ENCODE data around the gene TRIM46.
"Not testable (repeated sequence)": the region's sequence is repeated elsewhere in the genome, so short reads cannot be mapped to it uniquely, and the experiment has no call there.

TRIM46 gene

DNA sequence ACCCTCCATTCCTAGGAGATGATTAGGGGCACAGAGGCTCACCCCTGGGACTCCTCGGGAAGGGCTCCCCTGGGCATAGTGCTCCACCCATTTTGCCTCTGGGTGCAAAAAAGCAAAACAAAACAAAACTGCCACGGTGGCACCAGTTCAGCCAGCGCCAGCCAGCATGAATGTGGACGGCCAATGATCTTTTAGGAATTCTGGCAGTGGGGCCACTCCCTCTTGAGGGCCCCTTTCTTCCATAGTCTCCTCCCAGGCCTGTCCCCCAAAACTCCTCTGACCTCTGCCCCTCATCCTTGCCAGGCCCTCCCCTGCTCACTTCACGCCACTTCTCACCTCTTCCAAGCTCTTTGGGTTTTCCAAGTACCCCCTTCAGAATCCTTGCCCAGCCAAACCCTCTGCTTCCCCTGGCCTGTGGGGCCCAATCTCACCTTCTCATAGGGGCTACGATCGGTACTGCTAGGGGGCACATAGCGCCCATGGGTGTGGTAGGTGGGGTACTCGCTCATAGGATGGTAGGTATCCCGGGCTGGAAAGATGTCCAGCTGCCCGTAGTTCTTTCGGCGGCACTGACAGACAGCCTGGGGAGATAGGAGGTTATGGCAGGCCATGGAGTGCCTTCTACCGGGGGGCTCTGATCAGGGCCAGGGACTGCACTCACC lies 13.3 kb downstream of the TRIM46 start:
- no peak for DNase-seq (ENCODE audit: low spot score)

DNA sequence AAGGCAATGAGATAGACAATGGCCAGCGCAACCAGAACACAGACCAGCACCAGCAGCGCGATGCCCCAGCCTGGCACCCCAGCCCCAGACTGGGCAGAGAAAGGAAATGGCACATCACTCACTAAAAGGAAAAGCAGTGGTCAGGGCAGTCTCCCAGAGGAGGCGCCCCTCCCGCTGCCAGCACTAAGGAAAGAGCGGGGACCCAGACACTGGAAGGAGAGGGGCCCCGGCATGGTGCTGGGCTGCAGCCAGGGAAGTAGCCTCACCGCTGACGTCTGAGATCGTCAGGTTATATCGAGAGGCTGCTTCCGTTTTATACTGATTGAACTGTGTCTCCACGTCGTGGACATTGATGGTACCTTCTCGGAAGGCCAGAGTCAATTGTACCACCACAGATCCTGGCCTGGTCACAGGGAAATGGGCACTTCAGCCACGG lies 13.8 kb downstream of the TRIM46 start:
- no peak for DNase-seq (ENCODE audit: low spot score)

DNA sequence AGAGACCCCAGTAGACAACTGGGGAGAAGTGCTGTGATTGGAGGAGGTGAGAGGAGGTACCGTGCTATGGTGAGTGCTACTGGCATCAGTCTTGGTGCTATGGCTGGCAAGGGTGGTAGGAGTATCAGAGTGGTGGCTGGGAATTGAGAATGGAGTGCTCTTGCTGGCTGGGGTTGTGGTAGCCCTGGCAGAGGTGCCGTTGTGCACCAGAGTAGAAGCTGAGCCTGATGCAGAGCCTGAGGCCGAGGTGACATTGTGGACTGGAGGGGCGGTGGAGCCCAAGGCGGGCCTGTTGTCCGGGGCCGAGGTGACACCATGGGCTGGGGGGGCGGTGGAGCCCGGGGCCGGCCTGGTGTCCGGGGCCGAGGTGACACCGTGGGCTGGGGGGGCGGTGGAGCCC lies 14.6 kb downstream of the TRIM46 start:
- DNase-seq (ENCODE audit: low spot score) = no peak

DNA sequence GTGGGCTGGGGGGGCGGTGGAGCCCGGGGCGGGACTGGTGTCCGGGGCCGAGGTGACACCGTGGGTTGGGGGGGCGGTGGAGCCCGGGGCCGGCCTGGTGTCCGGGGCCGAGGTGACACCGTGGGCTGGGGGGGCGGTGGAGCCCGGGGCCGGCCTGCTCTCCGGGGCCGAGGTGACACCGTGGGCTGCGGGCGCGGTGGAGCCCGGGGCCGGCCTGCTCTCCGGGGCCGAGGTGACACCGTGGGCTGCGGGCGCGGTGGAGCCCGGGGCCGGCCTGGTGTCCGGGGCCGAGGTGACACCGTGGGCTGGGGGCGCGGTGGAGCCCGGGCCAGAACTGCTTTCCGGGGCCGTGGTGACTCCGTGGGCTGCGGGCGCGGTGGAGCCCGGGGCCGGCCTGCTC lies 16.3 kb downstream of the TRIM46 start:
- not testable (repeated sequence) for DNase-seq (ENCODE audit: low spot score)

DNA sequence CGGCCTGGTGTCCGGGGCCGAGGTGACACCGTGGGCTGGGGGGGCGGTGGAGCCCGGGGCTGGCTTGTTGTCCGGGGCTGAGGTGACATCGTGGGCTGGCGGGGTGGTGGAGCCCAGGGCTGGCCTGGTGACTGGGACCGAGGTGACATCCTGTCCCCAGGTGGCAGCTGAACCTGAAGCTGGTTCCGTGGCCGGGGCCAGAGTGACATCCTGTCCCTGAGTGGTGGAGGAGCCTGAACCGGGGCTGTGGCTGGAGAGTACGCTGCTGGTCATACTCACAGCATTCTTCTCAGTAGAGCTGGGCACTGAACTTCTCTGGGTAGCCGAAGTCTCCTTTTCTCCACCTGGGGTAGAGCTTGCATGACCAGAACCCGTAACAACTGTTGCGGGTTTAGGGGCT lies 18.3 kb downstream of the TRIM46 start:
- no peak for DNase-seq (ENCODE audit: low spot score)

GRCh38 chr1:155192346-155193274 lies 19.0 kb downstream of the TRIM46 start:
- no peak for DNase-seq (ENCODE audit: low spot score)

- DNase-seq (ENCODE audit: low spot score) = peak; percentile 78
Measured at GRCh38 chr1:155193275-155193990, 19.8 kb downstream of the TRIM46 start.

GRCh38 chr1:155193991-155194240 lies 20.3 kb downstream of the TRIM46 start:
- not testable (repeated sequence) for DNase-seq (ENCODE audit: low spot score)

- DNase-seq (ENCODE audit: low spot score) = no peak
Measured at GRCh38 chr1:155195201-155196102, 21.8 kb downstream of the TRIM46 start.

- DNase-seq (ENCODE audit: low spot score) = no peak
Measured at GRCh38 chr1:155196103-155196892, 22.6 kb downstream of the TRIM46 start.

DNA sequence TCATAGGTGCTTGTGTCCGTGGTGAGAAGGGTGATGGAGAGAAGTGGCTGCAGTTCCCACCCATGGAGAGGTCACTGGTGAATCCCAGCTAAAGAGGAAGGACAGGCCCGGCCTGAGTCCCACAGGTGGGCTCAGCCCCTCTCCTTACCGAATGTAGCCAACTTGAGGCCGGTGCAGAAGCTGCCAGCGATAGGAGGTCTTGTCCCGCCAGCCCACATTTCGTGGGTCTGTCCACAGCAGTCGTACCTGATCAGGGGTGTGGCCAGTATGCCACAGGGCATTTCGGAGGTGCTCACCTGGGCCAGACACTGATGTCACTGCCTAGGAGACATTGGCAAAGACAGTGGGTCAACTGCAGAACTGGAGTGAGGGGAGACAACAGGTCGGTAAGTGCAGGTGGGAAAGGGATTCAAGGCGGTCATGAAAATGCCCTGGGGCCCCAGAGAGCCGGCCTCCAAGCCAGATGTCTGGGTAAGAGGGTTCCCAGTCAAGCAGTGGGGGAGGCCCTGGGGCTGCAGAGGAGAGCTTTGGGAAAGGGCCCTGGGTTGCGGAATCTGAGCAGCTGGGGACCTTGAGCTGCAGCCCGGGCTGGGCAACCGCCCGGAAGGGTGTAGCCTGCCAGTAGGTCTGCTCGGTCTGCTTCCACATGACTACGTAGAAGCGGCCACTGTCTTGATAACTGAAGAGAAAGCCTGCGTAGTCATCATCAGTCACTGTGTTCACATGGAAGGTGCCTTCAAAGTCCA lies 23.4 kb downstream of the TRIM46 start:
- DNase-seq (ENCODE audit: low spot score) = no peak

DNA sequence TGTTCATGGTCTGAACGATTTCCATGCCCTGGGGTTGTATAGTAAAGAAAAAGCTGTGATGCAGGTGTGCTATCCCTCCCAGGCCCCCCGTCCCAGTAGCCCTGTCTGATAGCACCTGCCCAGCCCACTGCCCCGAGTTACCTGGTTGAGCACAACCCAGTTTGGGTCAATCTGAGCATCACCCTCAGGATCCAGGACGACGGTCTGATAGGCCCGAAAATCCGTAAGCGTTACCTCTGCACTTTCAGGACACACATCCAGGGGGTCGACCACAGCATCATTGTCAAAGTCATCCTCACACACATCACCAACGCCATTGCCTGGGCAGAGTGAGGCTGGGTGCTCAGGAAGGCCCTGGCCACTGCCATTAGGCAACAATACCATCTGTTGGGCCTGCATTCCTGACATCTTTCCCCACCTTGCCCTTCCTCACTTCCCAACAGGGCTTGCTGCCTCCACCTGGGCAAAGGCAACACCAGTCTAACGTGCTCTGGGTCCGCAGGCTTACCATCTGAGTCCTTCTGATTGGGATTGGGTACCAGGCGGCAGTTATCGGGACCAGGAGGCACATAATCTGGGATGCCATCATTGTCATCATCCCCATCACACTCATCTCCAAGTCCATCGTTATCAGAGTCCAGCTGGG lies 24.4 kb downstream of the TRIM46 start:
- DNase-seq (ENCODE audit: low spot score) = no peak

GRCh38 chr1:155198547-155198906 lies 24.9 kb downstream of the TRIM46 start:
- no peak for DNase-seq (ENCODE audit: low spot score)

DNA sequence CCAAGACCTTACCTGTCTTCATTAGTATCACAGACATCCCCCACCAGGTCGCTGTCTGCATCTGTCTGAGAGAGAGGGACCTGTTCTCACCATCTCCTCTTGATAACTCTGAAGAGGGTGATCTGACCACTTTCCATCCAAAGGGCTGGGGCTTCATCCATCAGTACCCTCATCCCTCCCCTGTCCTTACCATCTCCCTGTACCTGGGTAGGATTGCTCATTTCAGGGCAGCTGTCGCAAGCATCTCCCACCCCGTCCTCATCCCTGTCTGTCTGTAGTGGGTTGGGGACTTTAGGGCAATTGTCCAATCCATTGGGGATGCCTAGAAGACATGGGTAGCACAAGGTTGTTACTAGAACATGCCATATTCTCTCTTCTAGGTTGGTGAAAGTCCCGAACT lies 26.1 kb downstream of the TRIM46 start:
- no peak for DNase-seq (ENCODE audit: low spot score)

DNA sequence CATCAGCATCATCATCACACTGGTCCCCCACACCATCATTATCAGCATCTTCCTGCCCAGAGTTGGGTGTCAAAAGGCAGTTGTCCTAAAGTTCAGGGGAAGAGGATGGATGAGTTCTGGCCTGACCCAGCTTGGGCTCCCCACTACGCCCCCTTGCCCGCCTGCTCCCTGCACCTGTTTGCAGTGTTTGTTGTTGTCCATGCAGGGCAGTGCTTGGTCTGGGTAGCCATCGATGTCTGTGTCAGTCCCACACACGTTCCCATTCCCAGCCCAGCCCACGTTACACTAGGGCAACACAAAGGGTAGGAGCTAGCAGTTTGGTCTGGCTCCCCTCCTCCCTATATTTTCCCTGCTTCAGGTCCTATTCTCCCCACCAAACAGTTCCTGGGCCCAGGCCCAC lies 27.3 kb downstream of the TRIM46 start:
- no peak for DNase-seq (ENCODE audit: low spot score)

DNA sequence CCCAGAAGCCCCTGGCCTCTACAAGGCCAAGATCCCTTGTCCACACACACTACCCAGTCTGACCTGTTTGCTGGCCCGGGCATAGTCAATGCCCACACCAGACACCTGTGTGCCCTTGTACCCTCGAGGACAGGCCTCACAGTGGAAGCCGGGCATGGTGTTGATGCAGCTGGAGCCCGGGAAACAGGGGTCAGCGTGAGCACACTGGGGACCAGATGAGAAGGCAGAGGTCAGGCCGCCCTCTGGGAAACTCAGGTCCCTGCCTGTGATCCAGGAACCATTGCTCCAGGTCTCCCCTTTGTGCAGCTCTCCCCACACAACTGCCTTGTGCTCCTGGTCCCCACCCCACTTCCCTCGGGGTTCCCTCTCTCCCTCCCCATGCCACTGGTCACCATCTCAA lies 28.5 kb downstream of the TRIM46 start:
- no peak for DNase-seq (ENCODE audit: low spot score)

GRCh38 chr1:155202731-155203515 lies 29.3 kb downstream of the TRIM46 start:
- DNase-seq (ENCODE audit: low spot score) = no peak

GRCh38 chr1:155205035-155205434 lies 31.4 kb downstream of the TRIM46 start:
- DNase-seq (ENCODE audit: low spot score) = no peak

GRCh38 chr1:155205969-155206593 lies 32.4 kb downstream of the TRIM46 start:
- DNase-seq (ENCODE audit: low spot score) = no peak
